HEK293T (cell line): Measurements from ENCODE around the gene NRDE2.

ENCODE experiments used
- CTCF ChIA-PET: fragments of 350-600 bp; formaldehyde crosslinking; extraction: SDS; loops from one replicate; lab custom pipeline; 2021; ENCODE audit warnings: antibody characterized with exemption, inconsistent platforms; lab: Yijun Ruan, JAX
- POLR2A ChIA-PET: fragments of 350-600 bp; formaldehyde crosslinking; extraction: SDS; loops from one replicate; lab custom pipeline; 2020; ENCODE audit warnings: antibody characterized with exemption, inconsistent platforms; lab: Yijun Ruan, JAX
- DNase-seq: peaks from one replicate; pipeline ENCODE4 v3.0.0; 2012; ENCODE audit warnings: mixed read lengths; ENCODE audit errors: extremely low spot score
- ELF4 ChIP-seq: fragments of 450-650 bp; IDR thresholded peaks from 2 replicates; pipeline ENCODE4 v1.6.1; 2017; ENCODE audit warnings: antibody characterized with exemption
- LEF1 ChIP-seq: fragments of 450-650 bp; IDR thresholded peaks from 2 replicates; pipeline ENCODE4 v1.6.1; 2017; ENCODE audit warnings: mild to moderate bottlenecking, borderline replicate concordance
- TF ChIP-seq, protein P1 (sequence below): fragments of 450-650 bp; IDR thresholded peaks from 2 replicates; pipeline ENCODE4 v1.6.1; 2016

Gene NRDE2

DNA sequence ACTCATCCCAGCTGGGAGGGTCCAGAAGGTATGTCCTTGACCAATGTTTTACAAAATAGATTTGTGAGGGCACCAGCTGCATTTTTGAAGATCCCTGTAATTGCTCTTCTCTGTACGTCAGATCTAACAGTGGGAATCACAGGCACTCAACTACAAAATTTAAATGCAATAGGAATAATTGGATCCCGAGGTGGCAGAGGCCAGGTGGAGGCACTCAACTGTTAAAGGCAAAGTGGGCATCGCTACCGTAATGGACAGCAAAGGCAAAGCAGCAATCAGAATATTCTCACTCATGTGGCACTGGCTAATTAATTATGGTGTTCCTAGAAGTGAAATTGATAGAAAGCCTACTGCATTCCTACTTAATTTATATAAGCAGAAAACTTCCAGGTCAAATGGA is 103.3 kb downstream of the NRDE2 start:
- POLR2A ChIA-PET = no interaction called here
- no peak for DNase-seq
- no peak for TF ChIP-seq LEF1
- no peak for TF ChIP-seq ELF4
- TF ChIP-seq, protein P1, sequence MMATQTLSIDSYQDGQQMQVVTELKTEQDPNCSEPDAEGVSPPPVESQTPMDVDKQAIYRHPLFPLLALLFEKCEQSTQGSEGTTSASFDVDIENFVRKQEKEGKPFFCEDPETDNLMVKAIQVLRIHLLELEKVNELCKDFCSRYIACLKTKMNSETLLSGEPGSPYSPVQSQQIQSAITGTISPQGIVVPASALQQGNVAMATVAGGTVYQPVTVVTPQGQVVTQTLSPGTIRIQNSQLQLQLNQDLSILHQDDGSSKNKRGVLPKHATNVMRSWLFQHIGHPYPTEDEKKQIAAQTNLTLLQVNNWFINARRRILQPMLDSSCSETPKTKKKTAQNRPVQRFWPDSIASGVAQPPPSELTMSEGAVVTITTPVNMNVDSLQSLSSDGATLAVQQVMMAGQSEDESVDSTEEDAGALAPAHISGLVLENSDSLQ = no peak
- CTCF ChIA-PET = no interaction called here
